CD14-positive monocyte (primary cell): ENCODE results near the gene DCAF4. TPM values are rescaled to one million over a fixed set of nuclear protein-coding genes. Genes with fewer than 3 reads are reported as not detected.

Source experiments
- DNase-seq, 3 donors: peaks; one replicate each; pipeline ENCODE4 v3.0.0-alpha.2; 2011 to 2022
- H2AFZ ChIP-seq: 2 replicates; pipeline ENCODE4 v1.6.0; 2012; ENCODE audit warnings: mild to moderate bottlenecking, low read depth, low read length, inconsistent platforms; ENCODE audit not compliant: insufficient read depth, poor library complexity, severe bottlenecking
- H3K27ac ChIP-seq, 2 donors: 1 replicate in 1 of 2; 2 replicates in 1 of 2; pipeline ENCODE4 v1.5.1; 2012 to 2013; ENCODE audit warnings: low read length in 2 of 2, control low read depth in 1 of 2, inconsistent platforms in 1 of 2, low read depth in 1 of 2, mild to moderate bottlenecking in 1 of 2
- H3K27me3 ChIP-seq, 2 donors: one replicate each; pipeline versions ENCODE4 v1.6.0 to v1.6.1; 2011 to 2013; ENCODE audit warnings: low read length in 2 of 2; ENCODE audit not compliant: control insufficient read depth in 2 of 2, insufficient read depth in 2 of 2
- H3K36me3 ChIP-seq, 2 donors: replicated peaks in 1 of 2; 1 replicate in 1 of 2; 2 replicates in 1 of 2; pipeline versions ENCODE4 v1.5.1 to v1.6.1; 2012 to 2013; ENCODE audit warnings: low read length in 2 of 2, control low read depth in 1 of 2, inconsistent platforms in 1 of 2, mild to moderate bottlenecking in 1 of 2; ENCODE audit not compliant: insufficient read depth in 2 of 2, control insufficient read depth in 1 of 2
- H3K4me1 ChIP-seq, 2 donors: 1 replicate in 1 of 2; 2 replicates in 1 of 2; pipeline versions ENCODE4 v1.5.1 to v1.6.1; 2012 to 2013; ENCODE audit warnings: low read length in 2 of 2, control low read depth in 1 of 2, inconsistent platforms in 1 of 2, mild to moderate bottlenecking in 1 of 2, moderate library complexity in 1 of 2; ENCODE audit not compliant: insufficient read depth in 2 of 2, control insufficient read depth in 1 of 2
- H3K4me2 ChIP-seq: replicated peaks from 2 replicates; pipeline ENCODE3; 2012; ENCODE audit warnings: low read length, moderate library complexity, mild to moderate bottlenecking; ENCODE audit not compliant: poor library complexity, severe bottlenecking; ENCODE audit errors: extremely low read depth
- H3K4me3 ChIP-seq, 3 experiments: fragments of 200-600 bp in 1 of 3; sonication (generic) in 1 of 3; replicated peaks in 1 of 3; 1 replicate in 2 of 3; 2 replicates in 1 of 3; pipeline ENCODE4 v1.5.1; 2011 to 2013; ENCODE audit warnings: low read length in 3 of 3, mild to moderate bottlenecking in 3 of 3, control low read depth in 2 of 3, low read depth in 2 of 3, inconsistent platforms in 1 of 3, moderate library complexity in 1 of 3
- H3K79me2 ChIP-seq: 2 replicates; pipeline ENCODE4 v1.6.0; 2012; ENCODE audit warnings: mild to moderate bottlenecking, control low read depth, inconsistent platforms, low read length, moderate library complexity; ENCODE audit not compliant: insufficient read depth
- H3K9ac ChIP-seq: 2 replicates; pipeline ENCODE4 v1.6.0; 2017; ENCODE audit warnings: low read length, mild to moderate bottlenecking; ENCODE audit not compliant: insufficient read depth, poor library complexity, severe bottlenecking
- H3K9me3 ChIP-seq, 2 donors: replicated peaks in 1 of 2; 1 replicate in 1 of 2; 2 replicates in 1 of 2; pipeline versions ENCODE4 v1.5.1 to v1.6.1; 2012 to 2013; ENCODE audit warnings: low read length in 2 of 2, control low read depth in 1 of 2; ENCODE audit not compliant: control insufficient read depth in 1 of 2, insufficient read depth in 1 of 2
- H4K20me1 ChIP-seq: 2 replicates; pipeline ENCODE4 v1.6.0; 2012; ENCODE audit warnings: mild to moderate bottlenecking, low read length, control low read depth, moderate library complexity; ENCODE audit not compliant: insufficient read depth
- H3K27ac Mint-ChIP-seq, 7 donors: one replicate each; pipeline ENCODE4 v1.8.0; 2020; ENCODE audit warnings: mild to moderate bottlenecking in 7 of 7, mixed read lengths in 7 of 7, moderate library complexity in 6 of 7, inconsistent platforms in 2 of 7
- H3K27me3 Mint-ChIP-seq, 3 donors: one replicate each; pipeline ENCODE4 v1.8.0; 2021 to 2022; ENCODE audit warnings: low read depth in 3 of 3, mild to moderate bottlenecking in 3 of 3, mixed read lengths in 3 of 3, moderate library complexity in 3 of 3, inconsistent platforms in 1 of 3
- H3K36me3 Mint-ChIP-seq, 2 donors: one replicate each; pipeline ENCODE4 v1.8.0; 2020; ENCODE audit warnings: mixed read lengths in 2 of 2, inconsistent platforms in 1 of 2, mild to moderate bottlenecking in 1 of 2
- H3K4me1 Mint-ChIP-seq: one replicate; pipeline ENCODE4 v1.8.0; 2020; ENCODE audit warnings: mild to moderate bottlenecking, mixed read lengths
- H3K4me3 Mint-ChIP-seq, 2 donors: one replicate each; pipeline ENCODE4 v1.8.0; 2020; ENCODE audit warnings: mild to moderate bottlenecking in 2 of 2, mixed read lengths in 2 of 2, moderate library complexity in 1 of 2
- H3K9me3 Mint-ChIP-seq, 7 donors: one replicate each; pipeline ENCODE4 v1.8.0; 2020 to 2022; ENCODE audit warnings: mixed read lengths in 7 of 7, mild to moderate bottlenecking in 6 of 7, moderate library complexity in 6 of 7, inconsistent platforms in 2 of 7
- CTCF ChIP-seq: fragments of 200-600 bp; IDR thresholded peaks from one replicate; pipeline ENCODE4 v1.8.0; 2022; ENCODE audit warnings: antibody characterized with exemption, mild to moderate bottlenecking
- WGBS: methylation state at CpG from one replicate; pipeline ENCODE4 v1.1.5; 2013; ENCODE audit warnings: missing lambda C conversion rate; ENCODE audit not compliant: insufficient coverage; 5-methylcytosine and 5-hydroxymethylcytosine counted together
- intact Hi-C, 2 donors: fragments of 100-400 bp; cut with micrococcal nuclease; formaldehyde crosslinking; loops; one replicate each; pipeline versions ENCODE4 v1.15.0 to v1.15.1; 2023
- polyA plus RNA-seq, 3 donors: library from polyadenylated mRNA; depleted of rRNA in 1 of 3; unstranded in 2 of 3; stranded (reverse) in 1 of 3; fragments of 300-500 nt in 2 of 3; fragments of >200 nt in 1 of 3; fragmentation: Illumina TruSeq in 2 of 3; gene quantifications; 1 replicate in 2 of 3; 2 replicates in 1 of 3; pipeline ENCODE4 v1.2.3, GENCODE V29; 2012 to 2021

The DCAF4 gene
- polyA plus RNA-seq, 3 donors: 1.1 to 7.2 (median 2.3) TPM

DNA sequence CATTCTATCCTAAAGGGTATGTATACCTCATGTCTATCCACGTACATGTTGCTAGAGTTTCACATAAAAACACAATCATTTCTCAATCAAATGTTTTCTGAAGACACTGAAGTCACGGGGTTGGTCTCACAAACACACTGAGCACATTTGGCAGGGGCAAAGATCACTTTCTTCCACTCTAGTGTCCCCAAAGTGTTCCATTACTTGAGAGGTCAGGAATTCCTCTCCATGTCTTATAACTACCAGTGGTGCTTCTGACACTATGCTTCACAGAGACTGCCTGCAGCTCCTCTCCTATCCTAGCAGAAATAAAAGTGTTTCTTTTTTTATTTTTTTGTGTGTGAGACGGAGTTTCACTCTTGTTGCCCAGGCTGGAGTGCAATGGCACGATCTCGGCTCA is 81.6 kb downstream of the DCAF4 start:
- H4K20me1 ChIP-seq: peaks cover 73% of the 10 kb centered on the region
- H3K27ac Mint-ChIP-seq: no peak overlapping the region

GRCh38 chr14:73008501-73008900 is 82.2 kb downstream of the DCAF4 start:
- H3K4me3 Mint-ChIP-seq: no peak overlapping the region
- Histone ChIP-seq H2AFZ (no peak overlapping the region), H3K36me3 (peaks cover 46 to 75% of the 10 kb centered on the region in 2 donors), H4K20me1 (peaks cover 79% of the 10 kb centered on the region), H3K9ac (no peak overlapping the region), H3K4me2 (no peak overlapping the region), H3K27me3 (no peaks in the 10 kb centered on the region), H3K9me3 (no peaks in the 10 kb centered on the region), H3K79me2 (peaks cover 36% of the 10 kb centered on the region), H3K27ac (no peak overlapping the region), H3K4me1 (no peaks in the 10 kb centered on the region), H3K4me3 (no peak overlapping the region)
- no CpG with 5 or more reads among the region's 1 CpG for WGBS
- H3K9me3 Mint-ChIP-seq: peaks cover 0 to 4% (median 0%) of the 10 kb centered on the region in 7 donors
- no peaks in the 10 kb centered on the region for H3K27me3 Mint-ChIP-seq
- TF ChIP-seq CTCF: no peak
- no peak for DNase-seq
- peaks cover 54 to 82% of the 10 kb centered on the region in 2 donors for H3K36me3 Mint-ChIP-seq
- intact Hi-C loops: no loop called here
- peaks cover 10% of the 10 kb centered on the region for H3K4me1 Mint-ChIP-seq
- peak overlapping the region in 1 of 7 donors; percentile 47 for H3K27ac Mint-ChIP-seq

More for the DNA sequence above, 81.6 kb downstream of the DCAF4 start:
- Mint-ChIP-seq H3K9me3 (peaks cover 0 to 4% (median 0%) of the 10 kb centered on the region in 7 donors), H3K4me1 (peaks cover 10% of the 10 kb centered on the region), H3K27me3 (no peaks in the 10 kb centered on the region), H3K4me3 (no peak overlapping the region), H3K36me3 (peaks cover 51 to 83% of the 10 kb centered on the region in 2 donors)
- WGBS: 100% methylated on average over 5 of the region's 5 CpGs
- Histone ChIP-seq H3K9me3 (no peaks in the 10 kb centered on the region), H3K4me2 (no peak overlapping the region), H3K27me3 (no peaks in the 10 kb centered on the region), H3K36me3 (peaks cover 46 to 75% of the 10 kb centered on the region in 2 donors), H3K27ac (peak overlapping the region in 1 of 2 donors; percentile 32), H3K4me3 (no peak overlapping the region), H3K4me1 (no peaks in the 10 kb centered on the region), H3K9ac (no peak overlapping the region), H3K79me2 (peaks cover 36% of the 10 kb centered on the region), H2AFZ (no peak overlapping the region)
- intact Hi-C loops: no loop called here
- no peak for DNase-seq
- no peak for TF ChIP-seq CTCF

Other genes with a start within 250 kb of the DCAF4 start
- under 1 TPM in 2 of 3 donors, not detected in 1; 0.33 to 0.39 TPM for gene DPF3, start 32.4 kb upstream of the DCAF4 start, polyA plus RNA-seq
- gene ZFYVE1, start 100.6 kb downstream of the DCAF4 start, polyA plus RNA-seq: 10 to 100 TPM in 1 of 3 donors, 1 to 10 TPM in 2; 4.9 to 18.6 (median 5.3) TPM
- 10 to 100 TPM; 15.6 to 46.5 (median 25.2) TPM for gene RBM25, start 132.1 kb downstream of the DCAF4 start, polyA plus RNA-seq
- 100 to 1,000 TPM in 1 of 3 donors, 10 to 100 TPM in 2; 42.4 to 130 (median 85.6) TPM for gene PSEN1, start 210.0 kb downstream of the DCAF4 start, polyA plus RNA-seq